Measurements from ENCODE around the gene OR14C36. TPM values are rescaled to one million over a fixed set of nuclear protein-coding genes. Genes with fewer than 3 reads are reported as not detected.

OR14C36 gene
- total RNA-seq, 1 experiment from 2014 or later: not detected

GRCh38 chr1:248343451-248343850 is 5.1 kb upstream of the OR14C36 start:
- H3K4me2 ChIP-seq (ENCODE audit: low read length): no peak overlapping the region

More at GRCh38 chr1:248343451-248343850, 5.1 kb upstream of the OR14C36 start:
- POLR2A ChIA-PET: no interaction called here
- Histone ChIP-seq H2AFZ (ENCODE audit: low read depth, low read length, poor library complexity, severe bottlenecking) (no peak overlapping the region), H3K27me3 (ENCODE audit: insufficient read depth, low read length) (no peaks in the 10 kb centered on the region), H3K9ac (ENCODE audit: low read length) (no peak overlapping the region), H3K79me2 (ENCODE audit: insufficient read depth, low read length) (no peaks in the 10 kb centered on the region), H3K9me2 (ENCODE audit: insufficient read depth) (no peaks in the 10 kb centered on the region), H3K27ac (ENCODE audit: low read depth, low read length) (no peak overlapping the region), H3K4me1 (ENCODE audit: control insufficient read depth in 1 of 2, insufficient read depth in 2 of 2, low read length in 2 of 2) (no peaks in the 10 kb centered on the region), H3K9me3 (ENCODE audit: control insufficient read depth in 1 of 2, insufficient read depth in 1 of 2, low read depth in 1 of 2, low read length in 2 of 2) (peaks cover 0 to 18% of the 10 kb centered on the region in 2 experiments; a peak in 2 of 4 replicates), H4K20me1 (ENCODE audit: insufficient read depth) (no peaks in the 10 kb centered on the region), H3K4me3 (replicated peaks in 1 of 2; ENCODE audit: low read depth in 1 of 2, low read length in 2 of 2) (no peak overlapping the region), H3K36me3 (ENCODE audit: control insufficient read depth in 1 of 2, insufficient read depth in 2 of 2, low read length in 2 of 2) (no peaks in the 10 kb centered on the region)
- ATAC-seq (no peak), DNase-seq (ENCODE audit: low read depth, low spot score) (no peak)
- CTCF ChIA-PET: no interaction called here
- intact Hi-C loops (cut with micrococcal nuclease): no loop called here
- no TSS peak for BruUV-seq (replicated peaks)
- RAD21 ChIA-PET (ENCODE audit: low non-redundant PET in 1 of 2, low total read pairs in 2 of 2, uncharacterized antibody in 2 of 2, unreplicated experiment in 2 of 2): no interaction called here
- no peak for TF ChIP-seq SRF (IDR thresholded peaks at IDR 0.05; ENCODE audit: low read depth)
- no peak for TF ChIP-seq EGR1 (IDR thresholded peaks at IDR 0.05; ENCODE audit: low read depth)
- TF ChIP-seq CTCF (IDR thresholded peaks at IDR 0.05 in 2 of 3, conservative IDR thresholded peaks at IDR 0.05 in 1 of 3; ENCODE audit: borderline replicate concordance in 1 of 3, insufficient read depth in 1 of 3, low read depth in 2 of 3, low read length in 2 of 3): no peak
- no peak for TF ChIP-seq CBX3 (IDR thresholded peaks at IDR 0.05; ENCODE audit: low read depth)
- TF ChIP-seq SP1 (IDR thresholded peaks at IDR 0.05; ENCODE audit: low read depth): no peak
- no peak for TF ChIP-seq POLR2AphosphoS5 (IDR thresholded peaks at IDR 0.05; ENCODE audit: low read depth, low read length)
- TF ChIP-seq EZH2 (IDR thresholded peaks at IDR 0.05): no peak
- TF ChIP-seq EZH2phosphoT487 (IDR thresholded peaks at IDR 0.05; ENCODE audit: borderline replicate concordance): no peak
- no peak for TF ChIP-seq MAX (IDR thresholded peaks at IDR 0.05)
- TF ChIP-seq RAD21 (IDR thresholded peaks at IDR 0.05; ENCODE audit: low read depth): no peak
- no peak for TF ChIP-seq ZBTB33 (IDR thresholded peaks at IDR 0.05; ENCODE audit: extremely low read depth, insufficient replicate concordance, low read length)
- TF ChIP-seq SIN3A (IDR thresholded peaks at IDR 0.05; ENCODE audit: low read depth): no peak
- no peak for TF ChIP-seq YY1 (IDR thresholded peaks at IDR 0.05; ENCODE audit: extremely low read depth, insufficient replicate concordance, low read depth, low read length)
- TF ChIP-seq POLR2A (IDR thresholded peaks at IDR 0.05; ENCODE audit: borderline replicate concordance, extremely low read depth, insufficient read depth, insufficient read length): no peak
